Measurements from ENCODE around the gene RAB7B. TPM values are rescaled to one million over a fixed set of nuclear protein-coding genes. Genes with fewer than 3 reads are reported as not detected.
"Not testable (repeated sequence)": the region's sequence is repeated elsewhere in the genome, so short reads cannot be mapped to it uniquely, and the experiment has no call there.

Gene RAB7B
- total RNA-seq, 4 donors from 2014 or later: 21.6 to 55.5 (median 26.8) TPM

DNA sequence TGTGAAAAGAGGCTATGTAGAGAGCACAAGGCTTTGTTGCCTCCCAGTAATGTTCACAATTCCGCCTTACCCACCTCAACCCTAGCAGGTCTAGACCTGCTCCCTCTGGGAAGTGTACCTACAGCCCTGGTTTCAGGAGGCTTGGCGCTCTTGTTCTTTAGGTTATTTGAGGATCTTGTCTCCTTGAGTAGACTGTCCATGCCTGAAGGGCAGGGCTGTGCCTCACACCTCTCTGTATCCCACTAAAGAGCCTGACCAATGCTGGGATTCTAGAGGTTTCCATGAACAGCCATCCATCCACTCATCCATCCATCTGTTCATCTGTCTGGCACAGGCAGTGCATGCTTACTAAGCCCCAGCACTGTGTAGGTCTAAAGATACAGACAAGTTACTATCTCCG lies 1.0 kb downstream of the RAB7B start:
- peak overlapping the region; percentile 44 for H3K4me3 ChIP-seq
- 47% methylated on average over 3 of the region's 3 CpGs for WGBS
- peaks cover 78% of the 10 kb centered on the region for H3K4me1 ChIP-seq
- peak; percentile 59 to 67 for DNase-seq (ENCODE audit: low spot score in 2 of 2)
- H3K9me3 ChIP-seq: no peaks in the 10 kb centered on the region
- H3K27ac ChIP-seq: peak overlapping the region; percentile 93
- H3K27me3 ChIP-seq: no peaks in the 10 kb centered on the region
- TF ChIP-seq, protein P1, sequence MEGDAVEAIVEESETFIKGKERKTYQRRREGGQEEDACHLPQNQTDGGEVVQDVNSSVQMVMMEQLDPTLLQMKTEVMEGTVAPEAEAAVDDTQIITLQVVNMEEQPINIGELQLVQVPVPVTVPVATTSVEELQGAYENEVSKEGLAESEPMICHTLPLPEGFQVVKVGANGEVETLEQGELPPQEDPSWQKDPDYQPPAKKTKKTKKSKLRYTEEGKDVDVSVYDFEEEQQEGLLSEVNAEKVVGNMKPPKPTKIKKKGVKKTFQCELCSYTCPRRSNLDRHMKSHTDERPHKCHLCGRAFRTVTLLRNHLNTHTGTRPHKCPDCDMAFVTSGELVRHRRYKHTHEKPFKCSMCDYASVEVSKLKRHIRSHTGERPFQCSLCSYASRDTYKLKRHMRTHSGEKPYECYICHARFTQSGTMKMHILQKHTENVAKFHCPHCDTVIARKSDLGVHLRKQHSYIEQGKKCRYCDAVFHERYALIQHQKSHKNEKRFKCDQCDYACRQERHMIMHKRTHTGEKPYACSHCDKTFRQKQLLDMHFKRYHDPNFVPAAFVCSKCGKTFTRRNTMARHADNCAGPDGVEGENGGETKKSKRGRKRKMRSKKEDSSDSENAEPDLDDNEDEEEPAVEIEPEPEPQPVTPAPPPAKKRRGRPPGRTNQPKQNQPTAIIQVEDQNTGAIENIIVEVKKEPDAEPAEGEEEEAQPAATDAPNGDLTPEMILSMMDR (IDR thresholded peaks at IDR 0.05): no peak
- no peaks in the 10 kb centered on the region for H3K36me3 ChIP-seq

DNA sequence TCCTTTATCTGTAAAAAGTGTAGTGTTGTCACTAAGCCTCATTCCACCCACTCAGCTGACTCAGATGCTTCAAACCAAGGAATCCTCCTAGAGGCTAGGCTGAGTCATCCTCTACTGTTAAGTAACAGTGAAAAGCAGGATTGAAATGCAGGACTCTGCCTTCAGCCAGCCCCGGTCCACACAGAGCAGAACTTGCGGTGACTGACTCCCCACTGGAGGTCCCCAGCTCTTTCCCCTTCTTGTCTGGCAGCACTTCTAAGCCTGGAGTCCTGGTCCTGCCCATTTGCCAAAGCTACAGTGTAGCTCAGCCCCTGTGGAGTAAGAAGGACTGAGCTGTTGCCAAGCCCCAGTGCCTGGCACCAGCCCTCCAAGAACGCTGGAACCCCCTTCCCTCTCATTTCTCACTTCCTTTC lies 1.7 kb downstream of the RAB7B start:
- TF ChIP-seq POLR2AphosphoS5 (IDR thresholded peaks at IDR 0.05) (no peak), POLR2A (IDR thresholded peaks at IDR 0.05) (no peak), EP300 (IDR thresholded peaks at IDR 0.05) (no peak)
- TF ChIP-seq, protein P1 (IDR thresholded peaks at IDR 0.05): no peak
- Histone ChIP-seq H3K36me3 (no peaks in the 10 kb centered on the region), H3K27ac (peak overlapping the region; percentile 93), H3K4me3 (peak overlapping the region; percentile 44), H3K4me1 (peaks cover 78% of the 10 kb centered on the region), H3K9me3 (no peaks in the 10 kb centered on the region), H3K27me3 (no peaks in the 10 kb centered on the region)
- WGBS: 2% methylated on average over 3 of the region's 3 CpGs
- peak; percentile 66 to 81 for DNase-seq (ENCODE audit: low spot score in 2 of 2)

DNA sequence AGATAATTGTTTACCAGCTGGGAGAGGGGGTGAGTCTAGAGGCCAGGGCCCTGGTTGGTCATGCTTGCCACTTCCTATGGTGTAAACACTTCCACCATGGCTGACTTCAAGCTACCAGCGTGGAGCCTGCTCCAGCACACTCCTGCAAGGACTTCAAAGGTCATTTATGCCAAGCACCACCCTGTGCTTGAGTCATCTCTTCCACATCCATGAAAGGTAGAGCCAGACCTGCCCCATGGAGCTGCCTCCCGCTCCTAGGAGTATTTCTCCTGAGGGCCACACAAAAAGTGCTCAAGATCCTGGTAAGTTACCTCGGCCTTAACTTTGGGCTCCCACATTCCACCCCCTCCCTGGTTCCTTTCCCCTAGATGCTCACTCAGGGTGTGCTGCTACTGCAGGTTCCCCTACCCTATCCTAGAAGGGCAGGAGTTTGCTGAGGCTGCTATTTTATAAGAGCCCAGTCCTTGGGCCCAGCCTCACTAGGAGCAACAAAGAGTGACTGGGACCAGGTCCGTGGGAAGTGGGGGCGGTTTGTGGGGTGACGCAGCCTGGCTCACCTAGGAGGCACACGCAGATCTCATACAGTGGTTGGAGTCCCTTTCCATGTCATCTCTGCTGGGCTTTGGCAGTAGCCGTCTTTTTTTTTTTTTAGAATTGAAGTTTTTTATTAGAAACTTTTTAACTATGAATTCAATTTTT lies 2.4 kb downstream of the RAB7B start:
- H3K4me3 ChIP-seq: peak overlapping the region; percentile 44
- no peaks in the 10 kb centered on the region for H3K27me3 ChIP-seq
- WGBS: 57% methylated on average over 8 of the region's 8 CpGs
- H3K27ac ChIP-seq: peak overlapping the region; percentile 81
- peak; percentile 56 to 71 for DNase-seq (ENCODE audit: low spot score in 2 of 2)
- no peaks in the 10 kb centered on the region for H3K9me3 ChIP-seq
- peaks cover 73% of the 10 kb centered on the region for H3K4me1 ChIP-seq
- H3K36me3 ChIP-seq: no peaks in the 10 kb centered on the region
- TF ChIP-seq, protein P1 (IDR thresholded peaks at IDR 0.05): no peak
- TF ChIP-seq POLR2A (IDR thresholded peaks at IDR 0.05) (no peak), EP300 (IDR thresholded peaks at IDR 0.05) (no peak), POLR2AphosphoS5 (IDR thresholded peaks at IDR 0.05) (no peak)

DNA sequence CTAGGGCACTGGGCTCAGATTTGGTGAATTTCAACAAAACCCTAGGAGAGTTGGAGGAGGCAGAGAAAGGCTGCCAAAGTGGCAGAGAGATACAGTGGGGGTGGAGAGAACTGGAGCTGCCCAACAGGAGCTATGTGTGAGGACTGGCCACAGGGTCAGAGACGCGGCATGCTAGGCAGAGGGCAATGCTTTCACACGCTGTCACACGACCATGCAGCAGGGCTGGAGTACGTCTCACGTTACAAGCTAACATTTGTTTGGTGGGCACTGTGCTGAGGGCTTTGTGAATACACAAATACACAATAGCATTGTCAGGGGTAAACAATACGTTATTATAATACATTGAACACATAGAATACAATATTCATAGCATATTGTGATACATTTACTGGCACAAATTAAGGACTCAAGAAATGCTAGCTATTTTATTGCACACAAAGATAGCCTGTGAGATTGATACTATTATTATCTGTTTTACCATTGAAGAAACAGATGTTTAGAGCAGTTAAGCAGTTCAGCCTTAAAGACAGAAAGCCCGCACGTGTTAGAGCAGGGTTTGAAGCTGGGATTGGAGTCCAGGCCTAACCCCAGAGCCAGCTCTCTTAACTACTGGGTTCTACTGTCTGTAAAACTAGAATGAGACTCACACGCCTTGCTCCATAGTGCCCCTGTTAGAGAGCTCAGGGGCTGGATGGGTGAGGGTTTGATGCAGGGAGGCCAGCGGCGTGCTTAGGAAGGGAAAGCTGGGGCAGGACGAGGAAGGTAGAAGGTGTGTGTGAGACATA lies 4.5 kb downstream of the RAB7B start:
- no peak for TF ChIP-seq POLR2AphosphoS5 (IDR thresholded peaks at IDR 0.05)
- no peak for TF ChIP-seq POLR2A (IDR thresholded peaks at IDR 0.05)
- TF ChIP-seq, protein P1 (IDR thresholded peaks at IDR 0.05): no peak
- Histone ChIP-seq H3K36me3 (peaks cover 4% of the 10 kb centered on the region), H3K9me3 (no peaks in the 10 kb centered on the region), H3K4me3 (no peak overlapping the region), H3K27ac (no peak overlapping the region), H3K27me3 (no peaks in the 10 kb centered on the region), H3K4me1 (peaks cover 56% of the 10 kb centered on the region)
- 68% methylated on average over 13 of the region's 13 CpGs for WGBS
- peak; percentile 37 to 38 for DNase-seq (ENCODE audit: low spot score in 2 of 2)

DNA sequence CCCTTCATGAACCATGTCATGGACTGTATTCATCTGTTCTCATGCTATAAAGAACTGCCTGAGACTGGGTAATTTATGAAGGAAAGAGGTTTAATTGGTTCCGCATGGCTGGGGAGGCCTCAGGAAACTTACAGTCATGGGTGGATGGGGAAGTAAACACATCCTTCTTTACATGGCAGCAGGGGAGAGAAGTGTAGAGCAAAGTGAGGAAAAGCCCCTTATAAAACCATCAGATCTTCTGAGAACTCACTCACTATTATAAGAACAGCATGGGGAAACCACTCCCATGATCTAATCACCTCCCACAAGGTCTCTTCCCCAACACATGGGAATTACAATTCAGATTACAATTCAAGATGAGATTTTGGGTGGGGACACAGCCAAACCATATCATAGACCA lies 6.6 kb downstream of the RAB7B start:
- not testable (repeated sequence) for H3K4me3 ChIP-seq; H3K27ac ChIP-seq; DNase-seq (ENCODE audit: low spot score in 2 of 2); H3K27me3 ChIP-seq; H3K9me3 ChIP-seq
- WGBS: 80% methylated on average over 1 of the region's 1 CpG
- H3K4me1 ChIP-seq: peaks cover 37% of the 10 kb centered on the region
- H3K36me3 ChIP-seq: peaks cover 24% of the 10 kb centered on the region

Data from suprapubic skin (tissue), 4 donors.